ENCODE measurements around the gene ITGAL.
"Not testable (repeated sequence)": the region's sequence is repeated elsewhere in the genome, so short reads cannot be mapped to it uniquely, and the experiment has no call there.

The ITGAL gene

GRCh38 chr16:30457743-30458560, 14.6 kb upstream of the ITGAL start:
- no peak for DNase-seq (ENCODE audit: low read depth)

GRCh38 chr16:30458561-30459394, 13.8 kb upstream of the ITGAL start:
- no peak for DNase-seq (ENCODE audit: low read depth)

GRCh38 chr16:30459456-30459855, 13.1 kb upstream of the ITGAL start:
- no peak for DNase-seq (ENCODE audit: low read depth)

- not testable (repeated sequence) for DNase-seq (ENCODE audit: low read depth)
Measured at GRCh38 chr16:30461426-30461825, 11.1 kb upstream of the ITGAL start.

GRCh38 chr16:30464078-30464477, 8.5 kb upstream of the ITGAL start:
- DNase-seq (ENCODE audit: low read depth): no peak

GRCh38 chr16:30470170-30470512, 2.4 kb upstream of the ITGAL start:
- no peak for DNase-seq (ENCODE audit: low read depth)

GRCh38 chr16:30470632-30470995, 1.9 kb upstream of the ITGAL start:
- no peak for DNase-seq (ENCODE audit: low read depth)

GRCh38 chr16:30473231-30474073, 910 bp downstream of the ITGAL start:
- no peak for DNase-seq (ENCODE audit: low read depth)

GRCh38 chr16:30474074-30474452, 1.5 kb downstream of the ITGAL start:
- DNase-seq (ENCODE audit: low read depth): no peak

GRCh38 chr16:30474684-30475083, 2.1 kb downstream of the ITGAL start:
- no peak for DNase-seq (ENCODE audit: low read depth)

GRCh38 chr16:30476991-30477390, 4.4 kb downstream of the ITGAL start:
- no peak for DNase-seq (ENCODE audit: low read depth)

- DNase-seq (ENCODE audit: low read depth): not testable (repeated sequence)
Measured at GRCh38 chr16:30477773-30478172, 5.2 kb downstream of the ITGAL start.

- DNase-seq (ENCODE audit: low read depth): no peak
Measured at GRCh38 chr16:30478766-30479478, 6.4 kb downstream of the ITGAL start.

- no peak for DNase-seq (ENCODE audit: low read depth)
Measured at GRCh38 chr16:30481381-30481780, 8.8 kb downstream of the ITGAL start.

- no peak for DNase-seq (ENCODE audit: low read depth)
Measured at GRCh38 chr16:30482366-30482765, 9.8 kb downstream of the ITGAL start.

- no peak for DNase-seq (ENCODE audit: low read depth)
Measured at GRCh38 chr16:30484887-30485286, 12.3 kb downstream of the ITGAL start.

GRCh38 chr16:30485818-30486436, 13.4 kb downstream of the ITGAL start:
- DNase-seq (ENCODE audit: low read depth): peak; percentile 22

- DNase-seq (ENCODE audit: low read depth): no peak
Measured at GRCh38 chr16:30488764-30489605, 16.4 kb downstream of the ITGAL start.

- no peak for DNase-seq (ENCODE audit: low read depth)
Measured at GRCh38 chr16:30490210-30490609, 17.7 kb downstream of the ITGAL start.

GRCh38 chr16:30491229-30491628, 18.7 kb downstream of the ITGAL start:
- DNase-seq (ENCODE audit: low read depth): no peak

Data from GM04504 (cell line).